ENCODE measurements around the gene TIMM13.

DNA sequence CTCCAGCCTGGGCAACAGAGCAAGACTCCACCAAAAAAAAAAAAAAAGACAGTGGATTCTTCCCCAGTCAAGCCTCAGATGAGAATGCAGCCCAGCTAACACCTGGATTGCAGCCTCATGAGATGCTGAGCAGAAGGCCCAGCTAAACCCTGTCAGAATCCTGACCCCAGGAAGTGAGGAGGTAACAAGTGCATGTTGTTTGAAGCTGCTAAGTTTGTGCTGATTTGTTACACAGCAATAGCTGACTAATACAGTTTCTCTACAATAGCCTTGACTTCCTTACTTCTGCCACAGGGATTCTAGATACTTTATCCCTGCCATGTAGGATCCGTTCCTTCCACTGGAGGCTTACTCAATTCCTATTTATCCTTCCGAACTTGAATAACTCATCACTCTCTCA is 46.8 kb downstream of the TIMM13 start:
- TF ChIP-seq, protein P1, sequence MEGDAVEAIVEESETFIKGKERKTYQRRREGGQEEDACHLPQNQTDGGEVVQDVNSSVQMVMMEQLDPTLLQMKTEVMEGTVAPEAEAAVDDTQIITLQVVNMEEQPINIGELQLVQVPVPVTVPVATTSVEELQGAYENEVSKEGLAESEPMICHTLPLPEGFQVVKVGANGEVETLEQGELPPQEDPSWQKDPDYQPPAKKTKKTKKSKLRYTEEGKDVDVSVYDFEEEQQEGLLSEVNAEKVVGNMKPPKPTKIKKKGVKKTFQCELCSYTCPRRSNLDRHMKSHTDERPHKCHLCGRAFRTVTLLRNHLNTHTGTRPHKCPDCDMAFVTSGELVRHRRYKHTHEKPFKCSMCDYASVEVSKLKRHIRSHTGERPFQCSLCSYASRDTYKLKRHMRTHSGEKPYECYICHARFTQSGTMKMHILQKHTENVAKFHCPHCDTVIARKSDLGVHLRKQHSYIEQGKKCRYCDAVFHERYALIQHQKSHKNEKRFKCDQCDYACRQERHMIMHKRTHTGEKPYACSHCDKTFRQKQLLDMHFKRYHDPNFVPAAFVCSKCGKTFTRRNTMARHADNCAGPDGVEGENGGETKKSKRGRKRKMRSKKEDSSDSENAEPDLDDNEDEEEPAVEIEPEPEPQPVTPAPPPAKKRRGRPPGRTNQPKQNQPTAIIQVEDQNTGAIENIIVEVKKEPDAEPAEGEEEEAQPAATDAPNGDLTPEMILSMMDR (IDR thresholded peaks at IDR 0.05) = no peak
- no peak for TF ChIP-seq POLR2A (IDR thresholded peaks at IDR 0.05)
- TF ChIP-seq POLR2AphosphoS5 (IDR thresholded peaks at IDR 0.05) = no peak
- no peak for TF ChIP-seq EP300 (IDR thresholded peaks at IDR 0.05; ENCODE audit: low read depth)
